Colon (tissue), 2 donors: Measurements from ENCODE around the gene MOV10.

ENCODE experiments used
- FAIRE-seq: peaks from 2 replicates; lab custom pipeline; 2012; peaks lifted over from hg19 to GRCh38; lab: Jason Lieb, UNC
- donor health status: control.
- donor health status: control.

Gene MOV10

DNA sequence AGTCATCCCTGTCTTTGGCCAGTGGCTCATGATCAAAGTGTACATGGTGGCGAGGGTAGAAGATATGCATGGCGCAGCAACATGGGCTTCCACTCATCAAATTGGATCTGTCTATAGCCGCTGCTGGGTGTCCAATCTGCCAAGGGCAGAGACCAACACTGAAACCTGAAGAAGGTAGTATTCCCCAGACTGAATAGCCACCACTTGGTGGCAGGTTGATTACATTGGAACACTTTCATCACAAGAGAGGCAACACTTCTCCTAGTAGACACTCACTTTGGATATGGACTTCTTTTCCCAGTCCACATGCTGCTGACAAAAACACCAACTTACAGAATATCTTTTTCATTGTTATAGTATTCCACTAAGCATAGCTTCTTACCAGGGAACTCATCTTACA is 63.1 kb downstream of the MOV10 start:
- no peak for FAIRE-seq

DNA sequence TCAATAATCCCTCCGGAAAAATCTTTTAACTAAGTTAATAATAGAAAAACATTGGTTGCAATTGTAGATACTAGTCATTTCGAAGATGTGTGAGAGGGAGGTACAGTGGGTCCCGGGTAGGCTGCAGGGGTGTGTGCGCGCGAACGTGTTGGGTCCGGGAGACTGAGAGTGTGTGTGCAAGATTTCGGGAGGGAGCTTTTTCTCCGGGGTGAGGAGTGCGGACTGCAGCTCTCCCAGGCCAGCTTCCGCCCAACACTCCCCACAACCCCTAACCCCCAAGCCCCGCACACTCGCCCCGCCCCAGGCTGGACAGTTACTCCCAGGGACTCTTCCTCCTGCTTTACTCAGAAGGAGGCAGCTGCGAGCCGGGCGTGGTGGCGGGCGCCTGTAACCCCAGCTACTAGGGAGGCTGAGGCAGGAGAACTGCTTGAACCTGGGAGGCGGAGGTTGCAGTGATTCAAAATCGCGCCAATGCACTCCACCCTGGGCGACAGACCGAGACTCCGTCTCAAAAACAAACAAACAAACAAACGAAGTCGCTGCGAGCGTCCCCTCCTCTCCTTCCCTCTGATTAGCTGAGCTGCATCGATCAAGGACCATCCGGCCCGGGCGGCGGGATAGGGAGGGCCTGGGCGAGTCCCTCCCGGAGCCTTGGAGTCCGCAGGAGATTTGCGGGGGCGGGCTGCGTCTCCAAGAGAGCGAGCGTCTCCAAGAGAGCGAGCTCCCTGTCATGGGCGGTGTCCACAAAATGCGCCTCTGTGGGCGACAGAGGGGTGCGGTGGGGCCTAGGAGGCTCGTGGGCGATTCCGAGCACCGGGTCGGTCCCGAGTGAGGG is 68.9 kb downstream of the MOV10 start:
- no peak for FAIRE-seq

DNA sequence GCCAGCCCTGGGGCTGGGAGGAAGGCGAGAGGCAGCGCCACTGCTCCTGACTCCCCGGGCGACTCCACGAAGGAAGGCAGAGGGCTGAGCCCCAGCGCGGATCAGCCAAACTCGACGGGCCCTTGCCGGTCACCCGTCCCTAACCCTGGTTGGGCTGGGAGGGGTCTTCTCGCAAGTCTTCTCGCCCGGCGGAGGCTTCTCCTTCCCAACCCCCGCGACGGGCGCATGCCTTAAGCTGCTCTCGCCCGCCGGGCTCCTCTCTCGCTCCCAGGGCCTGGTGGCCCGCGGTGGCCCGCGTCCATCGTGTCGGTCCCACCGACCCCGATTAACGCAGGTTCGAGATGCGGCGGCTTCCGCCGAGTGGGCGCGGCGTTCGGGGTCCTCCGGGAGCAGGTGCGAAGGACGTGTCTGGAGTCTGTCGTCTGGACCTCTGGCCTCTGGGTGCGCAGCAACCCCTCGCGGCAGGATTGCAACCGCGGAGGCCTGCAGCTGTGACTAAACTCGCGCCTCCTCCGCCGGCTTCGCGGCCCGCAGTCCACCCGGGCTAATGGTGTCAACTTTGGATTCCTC is 69.6 kb downstream of the MOV10 start:
- no peak for FAIRE-seq

DNA sequence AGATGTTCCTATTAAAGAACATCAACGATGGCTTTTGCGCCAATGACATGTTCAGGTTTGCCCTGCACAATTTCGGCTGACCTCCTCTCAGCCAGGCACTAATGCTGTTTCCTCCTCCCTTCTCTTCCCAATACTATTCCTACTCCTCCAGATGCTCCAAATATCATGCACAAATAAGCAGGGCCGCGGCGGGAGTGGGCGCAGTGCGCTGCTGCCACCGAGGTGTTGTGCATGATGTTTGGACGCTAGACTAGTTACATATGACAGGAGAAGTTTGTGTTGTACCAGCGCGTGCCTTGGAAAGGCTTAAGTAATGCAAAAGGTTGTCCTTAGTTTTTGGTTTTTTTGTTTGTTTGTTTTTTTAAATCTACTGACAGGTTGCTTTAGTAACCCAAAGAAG is 73.9 kb downstream of the MOV10 start:
- no peak for FAIRE-seq
